ENCODE data around the gene ATP2A3.

- TF ChIP-seq CTCF (IDR thresholded peaks at IDR 0.05 in 4 of 5, conservative IDR thresholded peaks at IDR 0.05 in 1 of 5) (peak in 1 of 5 experiments; percentile 12), POLR2A (IDR thresholded peaks at IDR 0.05) (peak; percentile 37 to 54)
Observed at GRCh38 chr17:3893003-3893719, 71.1 kb downstream of the ATP2A3 start, which contains the start of gene CAMKK1.

Data from gastrocnemius medialis (tissue), 4 donors.